ENCODE results near the gene PKDREJ. TPM values are rescaled to one million over a fixed set of nuclear protein-coding genes. Genes with fewer than 3 reads are reported as not detected.
"Not testable (repeated sequence)": the region's sequence is repeated elsewhere in the genome, so short reads cannot be mapped to it uniquely, and the experiment has no call there.

PKDREJ gene
- total and polyA plus RNA-seq, 2 donors (not counting 1 experiment from before 2014, with no cell fraction given): under 0.01 TPM; not detected in 1

DNA sequence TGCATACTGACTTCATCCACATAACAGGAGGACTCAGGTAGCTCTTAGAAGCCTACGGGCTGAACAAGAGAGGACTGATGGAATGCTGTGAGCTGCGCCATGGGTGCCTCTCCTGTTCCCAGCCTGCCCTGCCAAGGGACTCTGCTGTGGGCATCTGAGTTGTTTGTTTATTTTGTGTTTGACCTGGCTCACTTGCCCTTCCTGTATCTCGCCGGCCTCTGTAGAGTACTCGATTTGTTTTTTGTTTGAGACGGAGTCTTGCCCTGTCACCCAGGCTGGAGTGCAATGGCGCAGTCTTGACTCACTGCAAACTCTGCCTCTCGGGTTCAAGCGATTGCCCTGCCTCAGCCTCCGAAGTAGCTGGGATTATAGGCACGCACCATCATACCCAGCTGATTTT lies 6.4 kb upstream of the PKDREJ start:
- TF ChIP-seq, protein P1, sequence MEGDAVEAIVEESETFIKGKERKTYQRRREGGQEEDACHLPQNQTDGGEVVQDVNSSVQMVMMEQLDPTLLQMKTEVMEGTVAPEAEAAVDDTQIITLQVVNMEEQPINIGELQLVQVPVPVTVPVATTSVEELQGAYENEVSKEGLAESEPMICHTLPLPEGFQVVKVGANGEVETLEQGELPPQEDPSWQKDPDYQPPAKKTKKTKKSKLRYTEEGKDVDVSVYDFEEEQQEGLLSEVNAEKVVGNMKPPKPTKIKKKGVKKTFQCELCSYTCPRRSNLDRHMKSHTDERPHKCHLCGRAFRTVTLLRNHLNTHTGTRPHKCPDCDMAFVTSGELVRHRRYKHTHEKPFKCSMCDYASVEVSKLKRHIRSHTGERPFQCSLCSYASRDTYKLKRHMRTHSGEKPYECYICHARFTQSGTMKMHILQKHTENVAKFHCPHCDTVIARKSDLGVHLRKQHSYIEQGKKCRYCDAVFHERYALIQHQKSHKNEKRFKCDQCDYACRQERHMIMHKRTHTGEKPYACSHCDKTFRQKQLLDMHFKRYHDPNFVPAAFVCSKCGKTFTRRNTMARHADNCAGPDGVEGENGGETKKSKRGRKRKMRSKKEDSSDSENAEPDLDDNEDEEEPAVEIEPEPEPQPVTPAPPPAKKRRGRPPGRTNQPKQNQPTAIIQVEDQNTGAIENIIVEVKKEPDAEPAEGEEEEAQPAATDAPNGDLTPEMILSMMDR (conservative IDR thresholded peaks at IDR 0.05 in 1 of 2, IDR thresholded peaks at IDR 0.05 in 1 of 2; ENCODE audit: low read depth in 1 of 2, low read length in 2 of 2): no peak
- no peak for TF ChIP-seq EZH2 (IDR thresholded peaks at IDR 0.05; ENCODE audit: low read length, missing control alignments)
- Histone ChIP-seq H3K4me3 (replicated peaks in 1 of 4; ENCODE audit: control extremely low read depth in 1 of 4, insufficient read depth in 1 of 4, low read depth in 3 of 4, low read length in 4 of 4) (peak overlapping the region in 1 of 4 experiments; percentile 17), H3K9me3 (ENCODE audit: control insufficient read depth, insufficient read depth, low read depth, low read length) (no peaks in the 10 kb centered on the region), H3K4me2 (ENCODE audit: extremely low read depth, insufficient read depth, low read length) (no peak overlapping the region), H3K79me2 (ENCODE audit: control insufficient read depth, insufficient read depth, low read length) (peaks cover 3% of the 10 kb centered on the region), H4K20me1 (ENCODE audit: control insufficient read depth, extremely low read depth, insufficient read depth, low read length) (no peaks in the 10 kb centered on the region), H3K4me1 (ENCODE audit: control insufficient read depth, extremely low read depth, insufficient read depth, low read length) (peaks cover 2% of the 10 kb centered on the region), H3K27me3 (ENCODE audit: control insufficient read depth, insufficient read depth, low read length) (no peaks in the 10 kb centered on the region), H3K9ac (ENCODE audit: insufficient read depth, low read length) (no peak overlapping the region), H2AFZ (ENCODE audit: low read length) (no peak overlapping the region), H3K27ac (ENCODE audit: insufficient read depth, low read length) (no peak overlapping the region), H3K36me3 (ENCODE audit: control insufficient read depth, insufficient read depth, low read length) (peaks cover 13% of the 10 kb centered on the region)
- DNase-seq (ENCODE audit: low read depth in 2 of 2): no peak

DNA sequence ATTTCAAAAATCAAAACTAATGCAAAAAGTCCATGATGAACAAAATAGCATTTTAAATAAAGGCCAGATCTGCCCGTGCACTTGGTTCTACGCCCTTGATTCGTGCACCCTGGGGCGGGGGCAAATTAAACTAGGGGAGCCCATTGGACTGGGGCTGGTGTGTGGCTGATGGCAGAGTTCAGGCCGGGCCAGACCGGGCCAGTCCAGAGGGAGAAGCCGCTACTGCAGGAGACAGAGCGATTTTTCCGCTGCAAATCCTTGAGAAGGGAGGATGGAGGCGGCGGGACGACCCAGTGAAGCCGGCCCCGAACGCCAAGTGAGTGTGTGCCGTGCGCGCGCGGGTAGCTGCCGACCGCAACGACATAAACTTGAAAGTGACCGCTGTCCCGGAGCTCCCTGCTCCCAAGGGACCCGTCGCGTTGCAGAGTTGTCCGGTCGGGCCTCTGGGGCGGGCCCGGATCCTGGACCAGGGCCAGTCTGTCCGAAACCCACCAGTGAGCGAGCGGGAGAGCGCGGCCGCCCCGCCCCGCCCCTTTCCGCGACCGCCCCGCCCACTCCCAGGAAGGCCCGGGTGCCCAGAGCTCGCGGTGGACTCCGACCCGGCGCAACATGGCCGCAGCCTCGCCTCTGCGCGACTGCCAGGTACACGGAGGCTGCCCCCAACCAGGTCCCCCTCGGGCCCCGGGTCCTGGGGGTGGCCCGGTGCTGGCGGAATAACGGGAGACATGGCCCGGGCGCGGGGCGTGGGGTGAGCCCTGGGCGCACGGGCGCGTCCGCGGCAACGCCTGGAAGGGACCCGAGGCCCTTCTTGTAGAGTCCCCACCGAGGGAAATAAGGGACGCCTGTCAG lies 4.5 kb upstream of the PKDREJ start, which contains the start of gene TTC38:
TSS of gene TTC38 (plus strand) at position 578 of the 849 bp plus-strand sequence. CDS start at position 610, 32 bp downstream.
- Histone ChIP-seq H3K27me3 (ENCODE audit: control insufficient read depth, insufficient read depth, low read length) (no peaks in the 10 kb centered on the region), H4K20me1 (ENCODE audit: control insufficient read depth, extremely low read depth, insufficient read depth, low read length) (no peaks in the 10 kb centered on the region), H3K27ac (ENCODE audit: insufficient read depth, low read length) (peak within 1 kb of the TSS; percentile 47), H2AFZ (ENCODE audit: low read length) (peak within 1 kb of the TSS; percentile 89), H3K9ac (ENCODE audit: insufficient read depth, low read length) (peak within 1 kb of the TSS; percentile 71), H3K4me3 (replicated peaks in 1 of 4; ENCODE audit: control extremely low read depth in 1 of 4, insufficient read depth in 1 of 4, low read depth in 3 of 4, low read length in 4 of 4) (peak within 1 kb of the TSS; percentile 71 to 94 (median 82)), H3K79me2 (ENCODE audit: control insufficient read depth, insufficient read depth, low read length) (peaks cover 3% of the 10 kb centered on the region), H3K9me3 (ENCODE audit: control insufficient read depth, insufficient read depth, low read depth, low read length) (no peaks in the 10 kb centered on the region), H3K36me3 (ENCODE audit: control insufficient read depth, insufficient read depth, low read length) (peaks cover 4% of the 10 kb centered on the region), H3K4me1 (ENCODE audit: control insufficient read depth, extremely low read depth, insufficient read depth, low read length) (peaks cover 2% of the 10 kb centered on the region), H3K4me2 (ENCODE audit: extremely low read depth, insufficient read depth, low read length) (peak within 1 kb of the TSS; percentile 78)
- DNase-seq (ENCODE audit: low read depth in 2 of 2): peak; percentile 76 to 78
- no peak for TF ChIP-seq EZH2 (IDR thresholded peaks at IDR 0.05; ENCODE audit: low read length, missing control alignments)
- TF ChIP-seq, protein P1 (conservative IDR thresholded peaks at IDR 0.05 in 1 of 2, IDR thresholded peaks at IDR 0.05 in 1 of 2; ENCODE audit: low read depth in 1 of 2, low read length in 2 of 2): no peak

DNA sequence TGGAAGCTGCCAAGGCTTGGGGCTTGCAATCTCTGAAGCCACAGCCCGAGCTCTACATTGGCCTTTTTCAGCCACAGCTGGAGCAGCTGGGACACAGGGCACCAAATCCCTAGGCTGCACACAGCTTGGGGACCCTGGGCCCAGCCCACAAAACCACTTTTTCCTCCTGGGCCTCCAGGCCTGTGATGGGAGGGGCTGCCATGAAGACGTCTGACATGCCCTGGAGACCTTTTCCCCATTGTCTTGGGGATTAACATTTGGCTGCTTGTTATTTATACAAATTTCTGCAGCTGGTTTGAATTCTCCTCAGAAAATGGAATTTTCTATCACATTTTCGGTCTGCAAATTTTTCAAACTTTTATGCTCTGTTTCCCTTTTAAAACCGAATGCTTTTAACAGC lies 2.5 kb upstream of the PKDREJ start:
- not testable (repeated sequence) for H3K79me2 ChIP-seq (ENCODE audit: control insufficient read depth, insufficient read depth, low read length); H3K36me3 ChIP-seq (ENCODE audit: control insufficient read depth, insufficient read depth, low read length); H3K27ac ChIP-seq (ENCODE audit: insufficient read depth, low read length); H3K4me1 ChIP-seq (ENCODE audit: control insufficient read depth, extremely low read depth, insufficient read depth, low read length); H4K20me1 ChIP-seq (ENCODE audit: control insufficient read depth, extremely low read depth, insufficient read depth, low read length); H3K9me3 ChIP-seq (ENCODE audit: control insufficient read depth, insufficient read depth, low read depth, low read length); H3K9ac ChIP-seq (ENCODE audit: insufficient read depth, low read length); H3K4me3 ChIP-seq (replicated peaks in 1 of 4; ENCODE audit: control extremely low read depth in 1 of 4, insufficient read depth in 1 of 4, low read depth in 3 of 4, low read length in 4 of 4); DNase-seq (ENCODE audit: low read depth in 2 of 2); H3K4me2 ChIP-seq (ENCODE audit: extremely low read depth, insufficient read depth, low read length); H3K27me3 ChIP-seq (ENCODE audit: control insufficient read depth, insufficient read depth, low read length); H2AFZ ChIP-seq (ENCODE audit: low read length)

DNA sequence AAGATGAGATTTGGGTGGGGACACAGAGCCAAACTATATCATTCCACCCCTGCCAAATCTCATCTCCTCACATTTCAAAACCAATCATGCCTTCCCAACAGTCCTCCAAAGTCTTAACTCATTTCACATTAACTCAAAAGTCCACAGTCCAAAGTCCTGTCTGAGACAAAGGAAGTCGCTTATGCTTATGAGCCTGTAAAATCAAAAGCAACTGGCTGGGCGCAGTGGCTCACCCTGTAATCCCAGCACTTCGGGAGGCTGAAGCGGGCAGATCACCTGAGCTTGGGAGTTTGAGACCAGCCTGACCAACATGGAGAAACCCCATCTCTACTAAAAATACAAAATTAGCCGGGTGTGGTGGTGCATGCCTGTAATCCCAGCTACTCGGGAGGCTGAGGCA lies 1.4 kb upstream of the PKDREJ start:
- not testable (repeated sequence) for H3K4me3 ChIP-seq (replicated peaks in 1 of 4; ENCODE audit: control extremely low read depth in 1 of 4, insufficient read depth in 1 of 4, low read depth in 3 of 4, low read length in 4 of 4); H4K20me1 ChIP-seq (ENCODE audit: control insufficient read depth, extremely low read depth, insufficient read depth, low read length); H3K4me1 ChIP-seq (ENCODE audit: control insufficient read depth, extremely low read depth, insufficient read depth, low read length); H3K9ac ChIP-seq (ENCODE audit: insufficient read depth, low read length); H3K79me2 ChIP-seq (ENCODE audit: control insufficient read depth, insufficient read depth, low read length); H3K4me2 ChIP-seq (ENCODE audit: extremely low read depth, insufficient read depth, low read length); H3K27ac ChIP-seq (ENCODE audit: insufficient read depth, low read length); H3K9me3 ChIP-seq (ENCODE audit: control insufficient read depth, insufficient read depth, low read depth, low read length); DNase-seq (ENCODE audit: low read depth in 2 of 2); H2AFZ ChIP-seq (ENCODE audit: low read length); H3K36me3 ChIP-seq (ENCODE audit: control insufficient read depth, insufficient read depth, low read length); H3K27me3 ChIP-seq (ENCODE audit: control insufficient read depth, insufficient read depth, low read length)

Measured in fibroblast of lung (primary cell).